ENCODE measurements around the gene VPS51. TPM values are rescaled to one million over a fixed set of nuclear protein-coding genes. Genes with fewer than 3 reads are reported as not detected.

VPS51 gene
- total RNA-seq, 1 donor from 2014 or later, result 94.3 TPM

DNA sequence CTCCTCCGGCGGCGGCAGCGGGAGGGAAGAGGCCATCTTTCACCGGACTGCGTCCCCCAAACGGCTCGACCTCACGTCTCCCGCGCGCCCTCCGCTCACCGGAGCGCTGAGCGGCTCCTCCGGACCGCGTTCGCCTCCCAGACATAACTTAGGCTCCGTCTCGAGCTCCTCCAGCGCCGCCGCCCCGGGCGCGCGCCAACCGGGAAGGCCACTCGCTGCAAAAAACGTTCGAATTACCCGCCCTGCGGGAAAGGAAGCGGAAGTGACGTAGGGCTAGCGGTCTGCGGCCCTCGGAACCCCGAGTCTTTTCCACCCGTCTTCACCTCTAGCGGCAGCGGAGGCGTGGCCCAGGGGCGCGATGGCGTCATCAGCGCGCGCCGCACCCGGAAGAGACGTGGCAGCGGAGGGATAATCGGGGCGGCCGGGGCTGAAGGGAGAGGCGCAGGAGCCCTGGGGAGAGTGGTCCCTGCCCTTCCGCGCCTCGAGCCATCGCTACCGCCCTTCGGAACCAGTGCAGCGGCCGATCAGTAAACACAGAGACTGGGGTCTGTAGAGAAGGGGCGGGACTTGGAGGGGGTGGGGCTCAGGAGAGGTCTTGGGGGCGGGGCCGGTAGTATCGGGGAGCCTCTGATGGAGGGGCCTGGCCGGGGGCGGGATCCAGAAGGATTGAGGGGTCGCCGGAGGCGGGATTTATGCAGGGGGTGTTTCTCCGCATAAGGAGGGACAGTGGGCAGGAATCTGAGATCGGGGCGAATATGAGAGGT lies 12.0 kb upstream of the VPS51 start, which contains the start of the genes CDCA5 and ZFPL1:
TSS of gene CDCA5 (minus strand) at position 207 of the 764 bp plus-strand sequence. CDS start at position 145, 62 bp downstream.
TSS of gene ZFPL1 (plus strand) at position 389 of the 764 bp plus-strand sequence. CDS start 477 bp downstream, outside the sequence.
- H3K27me3 Mint-ChIP-seq (ENCODE audit: low read depth), result no peaks in the 10 kb centered on the region
- TF ChIP-seq, protein P1, sequence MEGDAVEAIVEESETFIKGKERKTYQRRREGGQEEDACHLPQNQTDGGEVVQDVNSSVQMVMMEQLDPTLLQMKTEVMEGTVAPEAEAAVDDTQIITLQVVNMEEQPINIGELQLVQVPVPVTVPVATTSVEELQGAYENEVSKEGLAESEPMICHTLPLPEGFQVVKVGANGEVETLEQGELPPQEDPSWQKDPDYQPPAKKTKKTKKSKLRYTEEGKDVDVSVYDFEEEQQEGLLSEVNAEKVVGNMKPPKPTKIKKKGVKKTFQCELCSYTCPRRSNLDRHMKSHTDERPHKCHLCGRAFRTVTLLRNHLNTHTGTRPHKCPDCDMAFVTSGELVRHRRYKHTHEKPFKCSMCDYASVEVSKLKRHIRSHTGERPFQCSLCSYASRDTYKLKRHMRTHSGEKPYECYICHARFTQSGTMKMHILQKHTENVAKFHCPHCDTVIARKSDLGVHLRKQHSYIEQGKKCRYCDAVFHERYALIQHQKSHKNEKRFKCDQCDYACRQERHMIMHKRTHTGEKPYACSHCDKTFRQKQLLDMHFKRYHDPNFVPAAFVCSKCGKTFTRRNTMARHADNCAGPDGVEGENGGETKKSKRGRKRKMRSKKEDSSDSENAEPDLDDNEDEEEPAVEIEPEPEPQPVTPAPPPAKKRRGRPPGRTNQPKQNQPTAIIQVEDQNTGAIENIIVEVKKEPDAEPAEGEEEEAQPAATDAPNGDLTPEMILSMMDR (conservative IDR thresholded peaks at IDR 0.05), result no peak

GRCh38 chr11:65084598-65085375 lies 11.2 kb upstream of the VPS51 start:
- Mint-ChIP-seq H3K36me3 (ENCODE audit: low read depth) (peaks cover 2% of the 10 kb centered on the region), H3K4me1 (peaks cover 31% of the 10 kb centered on the region), H3K4me3 (peak overlapping the region; percentile 99), H3K27ac (ENCODE audit: unreplicated experiment) (peak overlapping the region; percentile 95), H3K27me3 (ENCODE audit: low read depth) (no peaks in the 10 kb centered on the region), H3K9me3 (no peaks in the 10 kb centered on the region)
- TF ChIP-seq, protein P1 (conservative IDR thresholded peaks at IDR 0.05), result no peak
- no peak for DNase-seq (ENCODE audit: low read depth, low spot score)

More for the DNA sequence above, 12.0 kb upstream of the VPS51 start, which contains the start of the genes CDCA5 and ZFPL1:
- Mint-ChIP-seq H3K4me3 (peak within 1 kb of the TSS; percentile 99), H3K9me3 (no peaks in the 10 kb centered on the region), H3K36me3 (ENCODE audit: low read depth) (peaks cover 2% of the 10 kb centered on the region), H3K27ac (ENCODE audit: unreplicated experiment) (peak within 1 kb of the TSS; percentile 95), H3K4me1 (peaks cover 31% of the 10 kb centered on the region)
- DNase-seq (ENCODE audit: low read depth, low spot score), result peak; percentile 95

DNA sequence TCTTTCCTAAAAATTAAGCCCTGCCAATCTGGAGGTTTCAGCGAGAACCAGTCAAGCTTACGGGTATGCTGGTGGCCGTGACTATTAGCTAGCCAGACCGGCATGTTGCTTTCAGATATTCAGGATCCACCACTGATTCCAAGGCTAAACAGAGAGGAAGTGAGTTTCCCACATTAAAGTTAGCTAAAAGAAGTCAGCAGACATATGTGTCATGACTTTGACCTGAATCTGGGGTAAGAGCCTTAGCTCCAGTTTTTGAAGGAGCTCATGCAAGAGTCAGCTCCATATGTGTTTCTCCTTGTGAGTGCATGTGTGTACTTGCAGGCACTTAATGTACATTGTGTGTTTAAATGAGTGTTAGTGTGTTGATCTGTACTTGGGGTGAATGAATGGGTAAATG lies 10.6 kb upstream of the VPS51 start:
- TF ChIP-seq, protein P1 (conservative IDR thresholded peaks at IDR 0.05), result no peak
- Mint-ChIP-seq H3K4me1 (peaks cover 30% of the 10 kb centered on the region), H3K27ac (ENCODE audit: unreplicated experiment) (no peak overlapping the region), H3K36me3 (ENCODE audit: low read depth) (peaks cover 2% of the 10 kb centered on the region), H3K27me3 (ENCODE audit: low read depth) (no peaks in the 10 kb centered on the region), H3K9me3 (no peaks in the 10 kb centered on the region), H3K4me3 (peak overlapping the region; percentile 99)
- no peak for DNase-seq (ENCODE audit: low read depth, low spot score)

DNA sequence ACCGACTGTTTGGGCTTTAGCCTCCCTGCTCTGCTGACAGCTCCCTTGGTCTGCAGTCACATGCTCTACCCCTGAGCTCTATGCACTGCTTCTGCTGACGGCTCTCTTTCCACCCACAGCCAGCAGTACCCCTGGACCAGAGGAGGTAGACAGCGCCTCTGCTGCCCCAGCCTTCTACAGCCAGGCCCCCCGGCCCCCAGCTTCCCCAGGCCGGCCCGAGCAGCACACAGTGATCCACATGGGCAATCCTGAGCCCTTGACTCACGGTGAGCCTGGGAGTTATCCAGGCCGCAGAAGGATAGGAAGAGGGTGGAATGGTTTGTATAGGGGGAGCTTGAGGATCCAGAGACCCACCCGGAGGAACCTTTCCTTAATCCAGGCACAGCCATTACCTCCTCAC lies 9.2 kb upstream of the VPS51 start:
- Mint-ChIP-seq H3K36me3 (ENCODE audit: low read depth) (no peaks in the 10 kb centered on the region), H3K9me3 (no peaks in the 10 kb centered on the region), H3K4me1 (peaks cover 26% of the 10 kb centered on the region), H3K27me3 (ENCODE audit: low read depth) (no peaks in the 10 kb centered on the region), H3K4me3 (peak overlapping the region; percentile 47), H3K27ac (ENCODE audit: unreplicated experiment) (no peak overlapping the region)
- TF ChIP-seq, protein P1 (conservative IDR thresholded peaks at IDR 0.05), result no peak
- no peak for DNase-seq (ENCODE audit: low read depth, low spot score)

GRCh38 chr11:65087216-65087615 lies 8.8 kb upstream of the VPS51 start:
- TF ChIP-seq, protein P1 (conservative IDR thresholded peaks at IDR 0.05), result no peak
- H3K4me1 Mint-ChIP-seq, result peaks cover 26% of the 10 kb centered on the region

More at GRCh38 chr11:65087216-65087615, 8.8 kb upstream of the VPS51 start:
- Mint-ChIP-seq H3K4me3 (peak overlapping the region; percentile 47), H3K9me3 (no peaks in the 10 kb centered on the region), H3K27me3 (ENCODE audit: low read depth) (no peaks in the 10 kb centered on the region), H3K36me3 (ENCODE audit: low read depth) (no peaks in the 10 kb centered on the region), H3K27ac (ENCODE audit: unreplicated experiment) (no peak overlapping the region)
- no peak for DNase-seq (ENCODE audit: low read depth, low spot score)

Data from neural crest cell (in vitro differentiated cells).